IMR-90 (cell line): ENCODE results near the gene ALDH3B2.

Experiments used
- CEBPB ChIP-seq: IDR thresholded peaks from 2 replicates; pipeline ENCODE4 v1.6.1; 2012; ENCODE audit warnings: low read depth, low read length, improper control_type of control experiment
- CHD1 ChIP-seq: IDR thresholded peaks from 2 replicates; pipeline ENCODE4 v1.6.1; 2012; ENCODE audit warnings: low read depth, low read length, improper control_type of control experiment
- CTCF ChIP-seq: conservative IDR thresholded peaks from 2 replicates; pipeline ENCODE4 v1.5.1; 2012; ENCODE audit warnings: mild to moderate bottlenecking, low read depth, low read length, improper control_type of control experiment
- MAFK ChIP-seq: IDR thresholded peaks from 2 replicates; pipeline ENCODE4 v1.6.1; 2012; ENCODE audit warnings: low read depth, low read length, improper control_type of control experiment
- MAZ ChIP-seq: IDR thresholded peaks from 2 replicates; pipeline ENCODE4 v1.6.1; 2012; ENCODE audit warnings: low read depth, mild to moderate bottlenecking, low read length, improper control_type of control experiment, moderate library complexity, borderline replicate concordance
- MXI1 ChIP-seq: IDR thresholded peaks from 2 replicates; pipeline ENCODE4 v1.6.1; 2012; ENCODE audit warnings: low read depth, mild to moderate bottlenecking, low read length, moderate library complexity, borderline replicate concordance
- POLR2A ChIP-seq: IDR thresholded peaks from 2 replicates; pipeline ENCODE4 v1.6.1; 2012; ENCODE audit warnings: mild to moderate bottlenecking, low read depth, low read length
- RCOR1 ChIP-seq: IDR thresholded peaks from 2 replicates; pipeline ENCODE4 v1.6.1; 2012; ENCODE audit warnings: mild to moderate bottlenecking, low read length, improper control_type of control experiment; ENCODE audit not compliant: insufficient replicate concordance
- RFX5 ChIP-seq: IDR thresholded peaks from 2 replicates; pipeline ENCODE4 v1.8.0; 2012; ENCODE audit warnings: low read depth, mild to moderate bottlenecking, low read length, moderate library complexity
- SMC3 ChIP-seq: fragments of 150-350 bp; IDR thresholded peaks from 2 replicates; pipeline ENCODE4 v1.6.1; 2016; ENCODE audit warnings: low read depth, mild to moderate bottlenecking, antibody characterized with exemption, low read length, moderate library complexity
- TF ChIP-seq, protein P1 (sequence below): fragments of 150-350 bp; IDR thresholded peaks from 2 replicates; pipeline ENCODE4 v1.6.1; 2016; ENCODE audit warnings: low read depth, mild to moderate bottlenecking, low read length, moderate library complexity, borderline replicate concordance
- TF ChIP-seq, protein P2 (sequence below): fragments of 150-350 bp; IDR thresholded peaks from 2 replicates; pipeline ENCODE4 v1.6.1; 2017; ENCODE audit warnings: mild to moderate bottlenecking, antibody characterized with exemption, low read length, low read depth

DNA sequence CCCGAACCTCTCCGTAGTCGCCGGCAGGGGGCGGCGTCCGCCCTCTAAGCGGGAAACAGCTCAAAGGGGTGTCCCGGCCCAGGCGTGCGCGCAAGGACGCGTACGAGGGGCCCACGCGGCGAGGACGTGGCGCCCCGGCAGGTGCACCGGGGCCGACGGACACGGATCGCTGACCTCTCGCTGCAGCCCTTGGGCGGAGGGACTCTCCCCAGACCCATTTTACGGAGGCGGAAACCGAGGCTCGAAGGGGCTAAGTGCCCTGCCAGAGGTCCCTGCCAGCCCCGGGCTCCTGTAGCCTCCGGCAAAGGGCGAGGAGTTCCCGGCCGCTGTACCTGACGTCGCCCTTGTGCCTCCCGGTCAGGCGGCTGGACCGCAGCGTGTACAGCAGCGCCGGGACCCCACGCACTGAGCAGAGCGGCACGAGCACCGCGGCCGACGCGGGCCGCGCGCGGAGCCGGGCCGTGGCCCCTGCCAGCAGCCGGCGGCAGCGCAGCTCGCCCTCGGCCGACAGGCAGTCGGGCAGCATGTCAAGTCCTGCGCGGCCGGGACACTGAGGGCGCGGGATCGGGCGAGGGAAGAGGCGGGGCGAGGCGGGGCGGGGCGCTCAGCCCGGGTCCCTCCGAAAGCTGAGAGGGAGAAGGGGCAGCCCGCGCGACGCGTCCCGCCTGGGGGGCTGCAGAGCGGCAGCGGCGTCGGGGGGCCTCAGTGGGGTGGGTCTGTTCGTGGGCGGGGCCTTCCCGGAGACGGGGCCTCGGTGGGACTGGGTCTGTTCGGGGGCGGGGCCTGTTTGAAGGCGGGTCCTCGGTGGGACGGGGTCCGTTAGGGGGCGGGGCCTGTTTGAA, 44.8 kb downstream of the ALDH3B2 start, which contains the start of gene NUDT8:
- TF ChIP-seq CTCF (peak; percentile 85), POLR2A (no peak), CEBPB (no peak), CHD1 (no peak), MAFK (no peak), RFX5 (no peak), RCOR1 (peak; percentile 36), SMC3 (peak; percentile 72), MAZ (peak; percentile 67; the same call in 1 of the 2 replicates), MXI1 (peak; percentile 27; the same call in 1 of the 2 replicates)
- TF ChIP-seq, protein P1, sequence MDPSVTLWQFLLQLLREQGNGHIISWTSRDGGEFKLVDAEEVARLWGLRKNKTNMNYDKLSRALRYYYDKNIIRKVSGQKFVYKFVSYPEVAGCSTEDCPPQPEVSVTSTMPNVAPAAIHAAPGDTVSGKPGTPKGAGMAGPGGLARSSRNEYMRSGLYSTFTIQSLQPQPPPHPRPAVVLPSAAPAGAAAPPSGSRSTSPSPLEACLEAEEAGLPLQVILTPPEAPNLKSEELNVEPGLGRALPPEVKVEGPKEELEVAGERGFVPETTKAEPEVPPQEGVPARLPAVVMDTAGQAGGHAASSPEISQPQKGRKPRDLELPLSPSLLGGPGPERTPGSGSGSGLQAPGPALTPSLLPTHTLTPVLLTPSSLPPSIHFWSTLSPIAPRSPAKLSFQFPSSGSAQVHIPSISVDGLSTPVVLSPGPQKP: no peak
- TF ChIP-seq, protein P2, sequence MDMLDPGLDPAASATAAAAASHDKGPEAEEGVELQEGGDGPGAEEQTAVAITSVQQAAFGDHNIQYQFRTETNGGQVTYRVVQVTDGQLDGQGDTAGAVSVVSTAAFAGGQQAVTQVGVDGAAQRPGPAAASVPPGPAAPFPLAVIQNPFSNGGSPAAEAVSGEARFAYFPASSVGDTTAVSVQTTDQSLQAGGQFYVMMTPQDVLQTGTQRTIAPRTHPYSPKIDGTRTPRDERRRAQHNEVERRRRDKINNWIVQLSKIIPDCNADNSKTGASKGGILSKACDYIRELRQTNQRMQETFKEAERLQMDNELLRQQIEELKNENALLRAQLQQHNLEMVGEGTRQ: no peak
